ENCODE measurements around the gene CPNE5. TPM values are rescaled to one million over a fixed set of nuclear protein-coding genes. Genes with fewer than 3 reads are reported as not detected.
A peak's percentile ranks its signal among the peaks of the same experiment; 100 is the strongest.

Gene CPNE5
- total RNA-seq, 1 experiment from 2014 or later = not detected

DNA sequence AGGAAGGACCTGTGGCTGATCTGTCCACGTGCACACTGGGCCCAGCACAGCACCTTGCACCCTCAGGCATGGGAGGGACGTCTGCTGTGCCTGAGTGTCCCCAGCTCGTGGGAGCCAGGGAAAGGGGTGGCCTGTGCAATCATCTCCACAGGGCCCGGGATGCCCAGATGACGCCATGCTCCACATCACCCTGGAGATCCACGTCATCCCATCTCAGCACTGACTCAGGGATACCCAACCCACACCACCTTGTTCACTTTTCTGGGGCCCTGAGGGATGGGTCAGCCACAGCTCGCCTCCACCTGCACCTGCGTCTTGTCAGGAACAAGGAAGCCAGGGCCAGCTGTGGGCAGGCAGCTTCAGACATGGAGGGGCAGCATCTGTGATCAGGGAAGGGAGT lies 93.4 kb downstream of the CPNE5 start:
- no peaks in the 10 kb centered on the region for H3K36me3 ChIP-seq (ENCODE audit: low read depth, low read length)
- H3K4me2 ChIP-seq (ENCODE audit: low read length) = no peak overlapping the region
- peaks cover 16% of the 10 kb centered on the region for H3K4me1 ChIP-seq (ENCODE audit: insufficient read depth, low read length)
- H3K9me2 ChIP-seq (replicated peaks; ENCODE audit: low read length) = no peaks in the 10 kb centered on the region
- intact Hi-C loops (cut with micrococcal nuclease) = no loop called here
- ChIA-PET CTCF (no interaction called here), POLR2A (ENCODE audit: unreplicated experiment) (no interaction called here)
- no peak overlapping the region for H2AFZ ChIP-seq (ENCODE audit: low read length)
- H3K9me3 ChIP-seq (ENCODE audit: low read length) = no peaks in the 10 kb centered on the region
- H3K27ac ChIP-seq (ENCODE audit: low read length) = no peak overlapping the region
- H3K27me3 ChIP-seq (ENCODE audit: low read length) = no peaks in the 10 kb centered on the region
- H3K79me2 ChIP-seq (ENCODE audit: low read length) = no peaks in the 10 kb centered on the region
- no TSS peak for BruUV-seq (replicated peaks)
- no peak overlapping the region for H3K4me3 ChIP-seq (ENCODE audit: low read length)
- no peaks in the 10 kb centered on the region for H4K20me1 ChIP-seq (ENCODE audit: low read length)
- no peak for ATAC-seq
- H3K9ac ChIP-seq (ENCODE audit: low read length) = no peak overlapping the region
- no peaks in the 10 kb centered on the region for H3F3A ChIP-seq (ENCODE audit: low read length, unreplicated experiment)
- TF ChIP-seq, protein P1, sequence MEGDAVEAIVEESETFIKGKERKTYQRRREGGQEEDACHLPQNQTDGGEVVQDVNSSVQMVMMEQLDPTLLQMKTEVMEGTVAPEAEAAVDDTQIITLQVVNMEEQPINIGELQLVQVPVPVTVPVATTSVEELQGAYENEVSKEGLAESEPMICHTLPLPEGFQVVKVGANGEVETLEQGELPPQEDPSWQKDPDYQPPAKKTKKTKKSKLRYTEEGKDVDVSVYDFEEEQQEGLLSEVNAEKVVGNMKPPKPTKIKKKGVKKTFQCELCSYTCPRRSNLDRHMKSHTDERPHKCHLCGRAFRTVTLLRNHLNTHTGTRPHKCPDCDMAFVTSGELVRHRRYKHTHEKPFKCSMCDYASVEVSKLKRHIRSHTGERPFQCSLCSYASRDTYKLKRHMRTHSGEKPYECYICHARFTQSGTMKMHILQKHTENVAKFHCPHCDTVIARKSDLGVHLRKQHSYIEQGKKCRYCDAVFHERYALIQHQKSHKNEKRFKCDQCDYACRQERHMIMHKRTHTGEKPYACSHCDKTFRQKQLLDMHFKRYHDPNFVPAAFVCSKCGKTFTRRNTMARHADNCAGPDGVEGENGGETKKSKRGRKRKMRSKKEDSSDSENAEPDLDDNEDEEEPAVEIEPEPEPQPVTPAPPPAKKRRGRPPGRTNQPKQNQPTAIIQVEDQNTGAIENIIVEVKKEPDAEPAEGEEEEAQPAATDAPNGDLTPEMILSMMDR (conservative IDR thresholded peaks at IDR 0.05; ENCODE audit: low read depth, low read length) = no peak
- TF ChIP-seq EZH2 (IDR thresholded peaks at IDR 0.05; ENCODE audit: low read length, unreplicated experiment) (no peak), EZH2phosphoT487 (IDR thresholded peaks at IDR 0.05; ENCODE audit: borderline replicate concordance, low read length) (no peak)
- no peak for DNase-seq

DNA sequence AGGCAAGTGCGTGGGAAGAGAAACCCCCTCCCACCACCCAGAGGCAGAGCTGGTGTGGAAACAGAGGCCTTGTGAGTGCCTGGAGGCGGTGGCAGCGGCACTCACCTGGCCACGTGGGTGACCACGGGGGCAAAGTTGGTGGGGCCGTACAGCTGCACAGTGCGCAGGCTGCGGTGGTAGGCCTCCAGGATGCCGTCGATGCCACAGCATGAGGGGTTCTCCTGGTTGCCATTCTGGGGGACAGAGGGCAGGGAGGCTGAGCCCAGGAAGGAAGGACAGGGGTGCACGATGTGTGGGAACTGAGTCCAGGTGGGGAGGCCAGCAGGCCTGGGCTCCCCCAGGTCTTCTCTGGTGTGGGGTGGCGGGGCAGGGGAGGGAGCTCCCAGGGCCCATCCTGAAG lies 94.0 kb downstream of the CPNE5 start:
- no peaks in the 10 kb centered on the region for H3K36me3 ChIP-seq (ENCODE audit: low read depth, low read length)
- no peak overlapping the region for H3K27ac ChIP-seq (ENCODE audit: low read length)
- H3K9ac ChIP-seq (ENCODE audit: low read length) = no peak overlapping the region
- H3K4me1 ChIP-seq (ENCODE audit: insufficient read depth, low read length) = peaks cover 16% of the 10 kb centered on the region
- H3F3A ChIP-seq (ENCODE audit: low read length, unreplicated experiment) = no peaks in the 10 kb centered on the region
- DNase-seq = no peak
- H3K79me2 ChIP-seq (ENCODE audit: low read length) = no peaks in the 10 kb centered on the region
- intact Hi-C loops (cut with micrococcal nuclease) = no loop called here
- no peak for ATAC-seq
- H2AFZ ChIP-seq (ENCODE audit: low read length) = no peak overlapping the region
- no TSS peak for BruUV-seq (replicated peaks)
- H3K4me2 ChIP-seq (ENCODE audit: low read length) = no peak overlapping the region
- no peaks in the 10 kb centered on the region for H4K20me1 ChIP-seq (ENCODE audit: low read length)
- H3K27me3 ChIP-seq (ENCODE audit: low read length) = no peaks in the 10 kb centered on the region
- H3K4me3 ChIP-seq (ENCODE audit: low read length) = no peak overlapping the region
- TF ChIP-seq EZH2 (IDR thresholded peaks at IDR 0.05; ENCODE audit: low read length, unreplicated experiment) (no peak), EZH2phosphoT487 (IDR thresholded peaks at IDR 0.05; ENCODE audit: borderline replicate concordance, low read length) (no peak)
- TF ChIP-seq, protein P1 (conservative IDR thresholded peaks at IDR 0.05; ENCODE audit: low read depth, low read length) = no peak
- CTCF ChIA-PET = no interaction called here
- H3K9me2 ChIP-seq (replicated peaks; ENCODE audit: low read length) = no peaks in the 10 kb centered on the region
- POLR2A ChIA-PET (ENCODE audit: unreplicated experiment) = interaction anchor here (0.6 kb wide), 1 partner anchor 8 kb away, joined by 9 read pairs; no protein-coding TSS in a partner anchor
- H3K9me3 ChIP-seq (ENCODE audit: low read length) = no peaks in the 10 kb centered on the region

DNA sequence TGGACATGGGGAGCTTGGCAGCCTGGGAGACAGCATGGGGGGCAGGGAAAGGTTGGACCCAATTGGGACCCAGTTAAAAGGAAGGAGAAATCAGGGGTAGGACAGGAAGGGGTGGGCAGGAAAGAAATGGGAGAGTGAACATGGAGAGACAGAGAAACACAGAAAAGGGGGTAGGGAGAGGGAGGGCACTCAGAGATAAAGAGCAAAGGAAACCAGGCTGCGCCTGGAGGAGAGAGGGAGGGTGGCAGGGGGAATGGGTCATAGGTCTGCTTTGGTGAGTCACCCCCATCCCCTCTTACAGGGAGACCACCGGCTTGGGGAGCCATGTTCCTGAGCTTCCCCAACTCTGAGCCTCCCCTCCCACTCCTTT lies 95.0 kb downstream of the CPNE5 start:
- ChIA-PET POLR2A (ENCODE audit: unreplicated experiment) (interaction anchor here (1.0 kb wide), 1 partner anchor 66 kb away, joined by 3 read pairs; the partner anchor contains the start of gene CDKN1A), CTCF (no interaction called here)
- no peaks in the 10 kb centered on the region for H3K9me2 ChIP-seq (replicated peaks; ENCODE audit: low read length)
- no peaks in the 10 kb centered on the region for H3F3A ChIP-seq (ENCODE audit: low read length, unreplicated experiment)
- peak overlapping the region; percentile 58 for H3K4me2 ChIP-seq (ENCODE audit: low read length)
- no peaks in the 10 kb centered on the region for H3K27me3 ChIP-seq (ENCODE audit: low read length)
- peaks cover 25% of the 10 kb centered on the region for H3K4me1 ChIP-seq (ENCODE audit: insufficient read depth, low read length)
- H3K79me2 ChIP-seq (ENCODE audit: low read length) = no peaks in the 10 kb centered on the region
- DNase-seq (no peak), ATAC-seq (peak; percentile 11; the same call in 1 of the 2 replicates)
- H3K4me3 ChIP-seq (ENCODE audit: low read length) = no peak overlapping the region
- TF ChIP-seq EZH2phosphoT487 (IDR thresholded peaks at IDR 0.05; ENCODE audit: borderline replicate concordance, low read length) = no peak
- TF ChIP-seq EZH2 (IDR thresholded peaks at IDR 0.05; ENCODE audit: low read length, unreplicated experiment) = no peak
- H3K9me3 ChIP-seq (ENCODE audit: low read length) = no peaks in the 10 kb centered on the region
- BruUV-seq (replicated peaks) = no TSS peak
- peak overlapping the region; percentile 13; the same call in 1 of the 2 replicates for H3K9ac ChIP-seq (ENCODE audit: low read length)
- peak overlapping the region; percentile 19 for H3K27ac ChIP-seq (ENCODE audit: low read length)
- no peak overlapping the region for H2AFZ ChIP-seq (ENCODE audit: low read length)
- intact Hi-C loops (cut with micrococcal nuclease) = no loop called here
- H3K36me3 ChIP-seq (ENCODE audit: low read depth, low read length) = no peaks in the 10 kb centered on the region
- H4K20me1 ChIP-seq (ENCODE audit: low read length) = no peaks in the 10 kb centered on the region
